COR-L47 (cell line): ENCODE results near the gene GOLGA1.

Experiments used
- DNase-seq: peaks from one replicate; lab custom pipeline; 2025; lab: John Stamatoyannopoulos, UW

GOLGA1 gene

GRCh38 chr9:124884376-124884775, 56.5 kb downstream of the GOLGA1 start:
- no peak for DNase-seq

- no peak for DNase-seq
Observed at GRCh38 chr9:124882231-124882630, 58.7 kb downstream of the GOLGA1 start.

- no peak for DNase-seq
Observed at GRCh38 chr9:124881138-124881743, 59.6 kb downstream of the GOLGA1 start.

GRCh38 chr9:124880501-124880900, 60.4 kb downstream of the GOLGA1 start:
- no peak for DNase-seq

GRCh38 chr9:124879226-124879625, 61.7 kb downstream of the GOLGA1 start:
- DNase-seq = no peak

- DNase-seq = no peak
Observed at GRCh38 chr9:124878518-124878917, 62.4 kb downstream of the GOLGA1 start.

- no peak for DNase-seq
Observed at GRCh38 chr9:124878021-124878420, 62.9 kb downstream of the GOLGA1 start.

GRCh38 chr9:124877021-124877782, 63.7 kb downstream of the GOLGA1 start:
- DNase-seq = no peak

- no peak for DNase-seq
Observed at GRCh38 chr9:124875501-124875900, 65.4 kb downstream of the GOLGA1 start.

- no peak for DNase-seq
Observed at GRCh38 chr9:124873664-124874063, 67.2 kb downstream of the GOLGA1 start.

- DNase-seq = no peak
Observed at GRCh38 chr9:124871156-124871561, 69.7 kb downstream of the GOLGA1 start.

- no peak for DNase-seq
Observed at GRCh38 chr9:124870723-124871122, 70.2 kb downstream of the GOLGA1 start.

- DNase-seq = no peak
Observed at GRCh38 chr9:124869986-124870560, 70.8 kb downstream of the GOLGA1 start.

- no peak for DNase-seq
Observed at GRCh38 chr9:124869466-124869985, 71.4 kb downstream of the GOLGA1 start.

- peak; percentile 62 for DNase-seq
Observed at GRCh38 chr9:124868511-124869465, 72.1 kb downstream of the GOLGA1 start.

- no peak for DNase-seq
Observed at GRCh38 chr9:124863371-124863871, 77.5 kb downstream of the GOLGA1 start.

- DNase-seq = peak; percentile 94
Observed at GRCh38 chr9:124861342-124862229, 79.3 kb downstream of the GOLGA1 start, which contains the start of the genes ARPC5L and RPL35. Gene ARPC5L, plus strand, starts transcription at chr9:124862130. Its CDS starts 7,161 bp downstream, at chr9:124869291. Gene RPL35, minus strand, starts transcription at chr9:124861957. Its CDS starts 45 bp downstream, at chr9:124861912.

- no peak for DNase-seq
Observed at GRCh38 chr9:124860582-124861341, 80.1 kb downstream of the GOLGA1 start.

GRCh38 chr9:124859803-124860581, 80.9 kb downstream of the GOLGA1 start:
- no peak for DNase-seq
